ENCODE measurements around the gene SPRY2. TPM values are rescaled to one million over a fixed set of nuclear protein-coding genes. Genes with fewer than 3 reads are reported as not detected.
"Not testable (repeated sequence)": the region's sequence is repeated elsewhere in the genome, so short reads cannot be mapped to it uniquely, and the experiment has no call there.

The SPRY2 gene
- total and polyA plus RNA-seq, 4 donors: 27.1 to 49.8 (median 30.1) TPM

DNA sequence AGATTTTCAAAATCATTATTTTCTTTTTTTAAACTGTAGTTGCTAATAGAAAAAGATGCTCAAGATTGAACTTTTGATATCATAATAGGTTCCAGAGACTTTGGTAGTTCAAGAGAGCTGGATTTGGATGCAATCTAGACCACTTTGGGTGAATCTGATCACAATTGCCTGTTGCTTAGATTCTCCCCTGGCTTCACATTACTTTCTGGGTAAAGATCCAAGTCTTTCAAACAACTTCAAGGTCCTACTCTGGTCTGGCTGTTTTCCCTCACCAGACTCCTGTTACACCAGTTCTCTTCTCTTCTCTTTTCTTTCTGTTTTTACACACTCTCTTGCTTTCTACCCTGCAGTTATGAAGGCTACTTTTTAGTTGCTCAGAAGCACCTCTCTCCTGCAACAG lies 7.4 kb upstream of the SPRY2 start:
- H3K4me3 ChIP-seq: no peak overlapping the region
- no peaks in the 10 kb centered on the region for H3K9me3 ChIP-seq (ENCODE audit: control insufficient read depth in 4 of 4, insufficient read depth in 3 of 4, low read length in 3 of 4)
- H3K27me3 ChIP-seq (ENCODE audit: control insufficient read depth in 3 of 3, insufficient read depth in 3 of 3, low read length in 2 of 3): no peaks in the 10 kb centered on the region
- no peak overlapping the region for H3K27ac ChIP-seq (ENCODE audit: low read depth in 1 of 2, low read length in 1 of 2)
- no peak overlapping the region for H3K9ac ChIP-seq (ENCODE audit: insufficient read depth in 1 of 2, low read length in 2 of 2)
- H3K4me1 ChIP-seq (ENCODE audit: control insufficient read depth in 5 of 5, insufficient read depth in 5 of 5, low read length in 5 of 5): peaks cover 0 to 6% (median 0%) of the 10 kb centered on the region in 5 donors
- ATAC-seq (ENCODE audit: insufficient read depth, low FRiP score): no peak
- TF ChIP-seq CTCF (IDR thresholded peaks at IDR 0.05; ENCODE audit: control extremely low read depth, extremely low read depth): no peak
- no peak for DNase-seq
- no peaks in the 10 kb centered on the region for H3K36me3 ChIP-seq (ENCODE audit: control insufficient read depth in 4 of 4, insufficient read depth in 4 of 4, low read length in 4 of 4)

GRCh38 chr13:80345771-80346510 lies 5.0 kb upstream of the SPRY2 start:
- Histone ChIP-seq H3K27me3 (ENCODE audit: control insufficient read depth in 3 of 3, insufficient read depth in 3 of 3, low read length in 2 of 3) (no peaks in the 10 kb centered on the region), H3K9me3 (ENCODE audit: control insufficient read depth in 4 of 4, insufficient read depth in 3 of 4, low read length in 3 of 4) (no peaks in the 10 kb centered on the region), H3K36me3 (ENCODE audit: control insufficient read depth in 4 of 4, insufficient read depth in 4 of 4, low read length in 4 of 4) (no peaks in the 10 kb centered on the region), H3K4me3 (no peak overlapping the region), H3K4me1 (ENCODE audit: control insufficient read depth in 5 of 5, insufficient read depth in 5 of 5, low read length in 5 of 5) (peaks cover 0 to 9% (median 0%) of the 10 kb centered on the region in 5 donors), H3K27ac (ENCODE audit: low read depth in 1 of 2, low read length in 1 of 2) (no peak overlapping the region), H3K9ac (ENCODE audit: insufficient read depth in 1 of 2, low read length in 2 of 2) (no peak overlapping the region)
- 61 to 78% methylated on average over 8 of the region's 8 CpGs for WGBS, 2 donors
- no peak for DNase-seq
- no peak for ATAC-seq (ENCODE audit: insufficient read depth, low FRiP score)
- TF ChIP-seq CTCF (IDR thresholded peaks at IDR 0.05; ENCODE audit: control extremely low read depth, extremely low read depth): no peak

DNA sequence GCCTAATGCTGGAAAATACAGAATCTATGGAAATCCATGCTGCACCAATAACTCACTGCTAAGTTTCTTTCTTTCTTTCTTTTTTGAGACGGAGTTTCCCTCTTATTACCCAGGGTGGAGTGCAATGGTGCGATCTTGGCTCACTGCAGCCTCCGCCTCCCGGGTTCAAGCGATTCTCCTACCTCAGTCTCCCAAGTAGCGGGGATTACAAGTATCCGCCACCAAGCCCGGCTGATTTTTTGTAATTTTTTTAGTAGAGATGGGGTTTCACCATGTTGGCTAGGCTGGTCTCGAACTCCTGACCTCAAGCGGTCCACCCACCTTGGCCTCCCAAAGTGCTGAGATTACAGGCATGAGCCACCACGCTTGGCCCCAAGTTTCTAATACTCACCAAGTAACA lies 3.1 kb upstream of the SPRY2 start:
- ATAC-seq (ENCODE audit: insufficient read depth, low FRiP score); H3K4me1 ChIP-seq (ENCODE audit: control insufficient read depth in 5 of 5, insufficient read depth in 5 of 5, low read length in 5 of 5); H3K9me3 ChIP-seq (ENCODE audit: control insufficient read depth in 4 of 4, insufficient read depth in 3 of 4, low read length in 3 of 4); DNase-seq; H3K27ac ChIP-seq (ENCODE audit: low read depth in 1 of 2, low read length in 1 of 2); H3K36me3 ChIP-seq (ENCODE audit: control insufficient read depth in 4 of 4, insufficient read depth in 4 of 4, low read length in 4 of 4); H3K27me3 ChIP-seq (ENCODE audit: control insufficient read depth in 3 of 3, insufficient read depth in 3 of 3, low read length in 2 of 3); H3K9ac ChIP-seq (ENCODE audit: insufficient read depth in 1 of 2, low read length in 2 of 2); H3K4me3 ChIP-seq: not testable (repeated sequence)
- 94 to 95% methylated on average over 11 of the region's 11 CpGs for whole genome bisulfite sequencing, 2 donors

- DNase-seq (peak; percentile 87 to 88 (median 88)), ATAC-seq (ENCODE audit: insufficient read depth, low FRiP score) (peak; percentile 58)
- Histone ChIP-seq H3K27ac (ENCODE audit: low read depth in 1 of 2, low read length in 1 of 2) (peak overlapping the region; percentile 95 to 96), H3K9ac (ENCODE audit: insufficient read depth in 1 of 2, low read length in 2 of 2) (peak overlapping the region; percentile 53 to 86), H3K36me3 (ENCODE audit: control insufficient read depth in 4 of 4, insufficient read depth in 4 of 4, low read length in 4 of 4) (peaks cover 0 to 6% (median 0%) of the 10 kb centered on the region in 4 donors), H3K4me3 (peak overlapping the region; percentile 40), H3K4me1 (ENCODE audit: control insufficient read depth in 5 of 5, insufficient read depth in 5 of 5, low read length in 5 of 5) (peaks cover 0 to 9% (median 0%) of the 10 kb centered on the region in 5 donors), H3K27me3 (ENCODE audit: control insufficient read depth in 3 of 3, insufficient read depth in 3 of 3, low read length in 2 of 3) (no peaks in the 10 kb centered on the region), H3K9me3 (ENCODE audit: control insufficient read depth in 4 of 4, insufficient read depth in 3 of 4, low read length in 3 of 4) (no peaks in the 10 kb centered on the region)
- peak; percentile 79 for TF ChIP-seq CTCF (IDR thresholded peaks at IDR 0.05; ENCODE audit: control extremely low read depth, extremely low read depth)
- 0 to 1% methylated on average over 61 of the region's 61 CpGs for WGBS, 2 donors
Measured at GRCh38 chr13:80342471-80343371, 1.8 kb upstream of the SPRY2 start.

Data from lung (tissue), 12 donors.